RWPE2 (cell line): ENCODE results near the gene SLC35D1.

Experiments used
- ATAC-seq: fragments of 200-7000 bp; cut with Tn5 transposase; 3 replicates; pipeline ENCODE4 v1.9.1; 2021; ENCODE audit warnings: low read depth
- DNase-seq: peaks from one replicate; pipeline ENCODE4 v3.0.0-alpha.2; 2020; ENCODE audit warnings: low spot score
- H3K27ac ChIP-seq: fragments of 450-650 bp; 2 replicates; pipeline ENCODE4 v1.5.1; 2017; ENCODE audit warnings: mild to moderate bottlenecking; ENCODE audit not compliant: poor library complexity, severe bottlenecking
- H3K27me3 ChIP-seq: fragments of 250-450 bp; sonication (Bioruptor Pico); 2 replicates; pipeline ENCODE4 v1.5.1; 2021; ENCODE audit warnings: mild to moderate bottlenecking, moderate library complexity; ENCODE audit not compliant: insufficient read depth, poor library complexity, severe bottlenecking
- H3K36me3 ChIP-seq: fragments of 250-450 bp; sonication (Bioruptor Pico); 2 replicates; pipeline ENCODE4 v1.5.1; 2020; ENCODE audit warnings: low read depth, mild to moderate bottlenecking, moderate library complexity
- H3K4me1 ChIP-seq: fragments of 250-450 bp; sonication (Bioruptor Pico); 2 replicates; pipeline ENCODE4 v1.5.1; 2021; ENCODE audit warnings: mild to moderate bottlenecking, moderate library complexity; ENCODE audit not compliant: insufficient read depth, poor library complexity, severe bottlenecking
- H3K4me3 ChIP-seq: fragments of 250-450 bp; sonication (Bioruptor Pico); 2 replicates; pipeline ENCODE4 v1.5.1; 2021; ENCODE audit warnings: mild to moderate bottlenecking, moderate library complexity; ENCODE audit not compliant: severe bottlenecking
- H3K9me3 ChIP-seq: fragments of 250-450 bp; sonication (Bioruptor Pico); 2 replicates; pipeline ENCODE4 v1.5.1; 2021; ENCODE audit warnings: mild to moderate bottlenecking, moderate library complexity; ENCODE audit not compliant: severe bottlenecking
- CTCF ChIP-seq: fragments of 450-650 bp; IDR thresholded peaks from one replicate; pipeline ENCODE4 v1.5.1; 2017; ENCODE audit warnings: mild to moderate bottlenecking, moderate library complexity; ENCODE audit not compliant: poor library complexity, severe bottlenecking

Gene SLC35D1

GRCh38 chr1:67020765-67021164 lies 33.2 kb downstream of the SLC35D1 start:
- H3K4me1 ChIP-seq: no peaks in the 10 kb centered on the region
- no peak for TF ChIP-seq CTCF
- no peak for DNase-seq
- no peak overlapping the region for H3K4me3 ChIP-seq
- peak overlapping the region; percentile 44 for H3K27ac ChIP-seq
- H3K27me3 ChIP-seq: no peaks in the 10 kb centered on the region
- no peak for ATAC-seq
- H3K9me3 ChIP-seq: peaks cover 2% of the 10 kb centered on the region
- peaks cover 50% of the 10 kb centered on the region for H3K36me3 ChIP-seq

GRCh38 chr1:67020304-67020703 lies 33.6 kb downstream of the SLC35D1 start:
- Histone ChIP-seq H3K36me3 (peaks cover 51% of the 10 kb centered on the region), H3K27me3 (no peaks in the 10 kb centered on the region), H3K27ac (peak overlapping the region; percentile 44), H3K9me3 (peaks cover 2% of the 10 kb centered on the region), H3K4me3 (no peak overlapping the region), H3K4me1 (no peaks in the 10 kb centered on the region)
- DNase-seq (no peak), ATAC-seq (no peak)
- no peak for TF ChIP-seq CTCF

GRCh38 chr1:67019600-67020136 lies 34.3 kb downstream of the SLC35D1 start:
- no peaks in the 10 kb centered on the region for H3K27me3 ChIP-seq
- peaks cover 2% of the 10 kb centered on the region for H3K9me3 ChIP-seq
- H3K27ac ChIP-seq: peak overlapping the region; percentile 44
- no peak for TF ChIP-seq CTCF
- no peak overlapping the region for H3K4me3 ChIP-seq
- H3K36me3 ChIP-seq: peaks cover 51% of the 10 kb centered on the region
- no peak; the same call in 2 of the 3 replicates for ATAC-seq
- no peaks in the 10 kb centered on the region for H3K4me1 ChIP-seq
- DNase-seq: no peak

- ATAC-seq (no peak), DNase-seq (no peak)
- no peak overlapping the region for H3K4me3 ChIP-seq
- H3K27me3 ChIP-seq: no peaks in the 10 kb centered on the region
- H3K27ac ChIP-seq: peak overlapping the region; percentile 44
- H3K36me3 ChIP-seq: peaks cover 50% of the 10 kb centered on the region
- no peaks in the 10 kb centered on the region for H3K4me1 ChIP-seq
- peaks cover 2% of the 10 kb centered on the region for H3K9me3 ChIP-seq
- TF ChIP-seq CTCF: no peak
Measured at GRCh38 chr1:67019121-67019520, 34.8 kb downstream of the SLC35D1 start.

- H3K4me3 ChIP-seq: no peak overlapping the region
- TF ChIP-seq CTCF: no peak
- H3K9me3 ChIP-seq: peaks cover 2% of the 10 kb centered on the region
- no peaks in the 10 kb centered on the region for H3K27me3 ChIP-seq
- ATAC-seq (no peak), DNase-seq (no peak)
- H3K36me3 ChIP-seq: peaks cover 51% of the 10 kb centered on the region
- H3K27ac ChIP-seq: no peak overlapping the region
- H3K4me1 ChIP-seq: no peaks in the 10 kb centered on the region
Measured at GRCh38 chr1:67018574-67018973, 35.4 kb downstream of the SLC35D1 start.
